NCI-H526 treated with DMSO at 0.1 percent for 48 hours (cell line): ENCODE results near the gene CHCHD2.
"Not testable (repeated sequence)": the region's sequence is repeated elsewhere in the genome, so short reads cannot be mapped to it uniquely, and the experiment has no call there.

Experiments
- DNase-seq: peaks from one replicate; lab custom pipeline; 2025; lab: John Stamatoyannopoulos, UW

The CHCHD2 gene

DNA sequence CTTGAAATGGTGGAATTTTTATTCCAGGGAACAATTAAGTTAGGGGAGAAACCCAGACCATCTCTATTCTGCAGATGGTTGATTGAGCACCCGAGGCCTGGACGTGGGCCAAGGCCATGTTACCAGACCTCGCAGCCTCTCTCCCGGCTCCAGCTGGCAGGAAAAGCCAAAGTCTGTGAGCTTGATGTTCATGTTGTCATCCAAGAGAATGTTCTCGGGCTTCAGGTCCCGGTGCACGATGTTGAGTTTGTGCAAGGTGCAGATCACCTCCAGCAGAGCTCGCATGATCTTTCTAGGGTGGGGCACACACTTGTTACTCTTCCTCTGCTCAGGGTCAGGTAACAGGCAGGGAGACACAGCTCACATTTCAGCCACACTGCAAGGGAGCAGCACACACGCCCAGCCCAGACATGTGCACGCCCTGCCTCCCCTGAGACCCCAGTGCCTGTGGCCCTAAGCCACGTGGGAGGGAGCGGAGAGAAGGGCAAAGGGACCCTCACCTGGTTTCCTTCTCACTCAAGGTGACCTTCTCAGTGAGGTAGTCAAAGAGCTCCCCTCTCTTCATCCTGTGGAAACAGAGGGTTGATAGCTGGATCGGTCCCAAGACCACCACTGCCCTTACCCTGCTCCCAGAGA lies 23.0 kb downstream of the CHCHD2 start:
- DNase-seq = no peak

DNA sequence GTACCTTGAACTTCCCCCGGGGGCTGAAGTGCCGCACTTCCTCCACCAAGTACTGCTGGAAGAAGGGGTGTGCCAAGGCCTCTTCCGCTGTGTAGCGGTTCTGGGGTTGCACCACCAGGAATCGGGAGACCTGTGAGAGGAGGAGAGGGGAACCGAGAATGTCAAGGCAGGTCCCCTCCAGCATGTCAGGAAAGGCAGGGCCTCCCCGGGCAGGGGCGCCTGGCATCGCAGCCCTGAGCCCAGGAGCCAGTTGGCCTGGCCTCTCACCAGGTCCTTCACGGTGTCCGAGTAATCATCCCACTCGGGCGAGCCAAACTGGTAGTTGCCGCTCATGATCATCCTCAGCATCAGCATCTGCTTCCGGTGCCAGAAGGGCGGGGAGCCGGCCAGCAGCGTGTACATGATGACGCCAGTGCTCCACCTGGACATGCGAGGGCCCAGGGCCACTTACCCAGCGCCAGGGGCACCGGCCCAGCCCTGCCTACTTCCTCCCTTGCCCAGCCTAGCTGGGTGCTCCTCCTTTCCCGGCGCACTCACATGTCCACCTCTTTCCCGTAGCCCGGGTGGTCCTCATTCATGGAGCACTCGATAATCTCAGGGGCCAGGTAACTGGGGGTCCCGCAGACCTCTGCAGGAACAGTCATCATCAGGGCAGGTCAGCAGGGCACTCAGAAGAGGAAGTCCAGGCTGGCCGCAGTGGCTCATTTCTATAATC lies 24.5 kb downstream of the CHCHD2 start:
- DNase-seq = no peak

DNA sequence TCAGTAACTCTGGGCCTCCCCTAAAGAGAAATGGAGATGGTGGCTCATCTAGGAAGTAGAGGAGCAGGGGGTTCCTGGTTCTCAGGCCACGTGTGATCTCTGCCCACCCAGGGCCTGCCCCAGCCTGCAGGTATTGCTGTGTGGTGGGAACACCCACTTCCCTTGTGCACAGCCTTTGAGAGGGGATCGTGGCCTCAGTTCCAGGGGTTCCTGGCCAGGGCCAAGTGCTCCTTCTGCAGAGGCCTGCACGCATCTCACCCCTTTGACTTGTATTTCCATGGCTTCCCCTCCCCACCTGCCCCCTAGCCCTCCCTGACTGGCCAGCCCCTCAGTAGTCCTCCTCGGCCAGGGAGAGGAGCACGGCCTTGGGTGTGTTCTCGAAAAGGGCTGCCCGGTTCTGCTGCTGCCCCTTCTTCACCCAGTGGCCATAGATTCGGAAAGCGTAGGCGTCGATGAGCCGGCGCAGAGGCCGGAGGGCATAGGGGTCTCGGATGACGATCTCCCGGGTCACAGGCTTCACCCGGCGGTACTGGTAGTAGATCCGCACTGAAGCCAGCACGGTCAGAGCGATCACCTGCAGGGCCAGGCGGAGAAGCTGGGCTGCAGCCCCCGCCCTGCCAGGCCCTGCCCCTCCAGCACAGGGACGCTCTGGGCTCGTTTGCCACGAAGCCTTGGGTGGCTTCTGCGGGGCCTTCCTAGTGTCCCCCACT lies 25.4 kb downstream of the CHCHD2 start:
- not testable (repeated sequence) for DNase-seq

DNA sequence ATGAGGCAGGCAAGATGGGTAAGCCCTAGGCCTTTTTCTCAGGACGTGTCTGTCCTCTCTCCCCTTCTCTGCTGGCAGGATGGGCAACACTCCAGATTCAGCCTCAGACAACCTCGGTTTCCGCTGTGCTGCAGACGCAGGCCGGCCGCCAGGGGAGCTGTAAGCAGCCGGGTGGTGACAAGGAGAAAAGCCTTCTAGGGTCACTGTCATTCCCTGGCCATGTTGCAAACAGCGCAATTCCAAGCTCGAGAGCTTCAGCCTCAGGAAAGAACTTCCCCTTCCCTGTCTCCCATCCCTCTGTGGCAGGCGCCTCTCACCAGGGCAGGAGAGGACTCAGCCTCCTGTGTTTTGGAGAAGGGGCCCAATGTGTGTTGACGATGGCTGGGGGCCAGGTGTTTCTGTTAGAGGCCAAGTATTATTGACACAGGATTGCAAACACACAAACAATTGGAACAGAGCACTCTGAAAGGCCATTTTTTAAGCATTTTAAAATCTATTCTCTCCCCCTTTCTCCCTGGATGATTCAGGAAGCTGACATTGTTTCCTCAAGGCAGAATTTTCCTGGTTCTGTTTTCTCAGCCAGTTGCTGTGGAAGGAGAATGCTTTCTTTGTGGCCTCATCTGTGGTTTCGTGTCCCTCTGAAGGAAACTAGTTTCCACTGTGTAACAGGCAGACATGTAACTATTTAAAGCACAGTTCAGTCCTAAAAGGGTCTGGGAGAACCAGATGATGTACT lies 26.7 kb downstream of the CHCHD2 start:
- DNase-seq = no peak

DNA sequence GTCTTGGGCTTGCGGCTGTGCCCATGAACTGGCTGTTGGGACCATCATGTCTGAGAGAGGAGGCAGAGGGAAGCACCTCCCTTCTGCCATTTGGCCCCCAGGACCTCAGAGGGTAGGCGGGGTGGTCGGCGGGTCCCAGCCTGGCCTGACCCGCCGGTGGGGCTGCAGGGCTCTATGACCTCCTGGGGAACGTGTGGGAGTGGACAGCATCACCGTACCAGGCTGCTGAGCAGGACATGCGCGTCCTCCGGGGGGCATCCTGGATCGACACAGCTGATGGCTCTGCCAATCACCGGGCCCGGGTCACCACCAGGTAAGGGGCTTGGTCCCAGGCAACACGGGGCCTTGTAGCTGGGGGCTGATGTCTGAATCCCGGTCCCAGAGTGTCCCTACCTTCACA lies 28.1 kb downstream of the CHCHD2 start:
- no peak for DNase-seq

DNA sequence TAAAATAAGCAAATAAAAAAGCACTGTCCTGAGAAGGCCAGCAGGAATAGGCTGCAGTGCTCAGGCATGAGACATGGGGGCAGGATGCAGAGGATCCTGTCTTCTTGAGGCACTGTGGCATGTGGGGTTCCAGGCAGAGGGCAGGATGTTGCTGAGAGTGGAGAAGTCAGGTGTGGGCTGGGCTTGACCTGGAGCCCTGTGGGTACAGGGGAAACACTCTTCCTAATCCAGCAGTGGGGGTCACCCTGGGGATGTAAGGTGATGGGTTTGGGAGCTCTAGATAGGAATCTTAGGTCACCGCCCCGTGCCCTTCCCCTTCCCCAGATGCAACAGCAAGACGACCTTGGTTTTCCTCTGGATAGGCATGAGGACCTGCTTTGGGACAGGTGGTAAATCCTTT lies 28.6 kb downstream of the CHCHD2 start:
- DNase-seq = no peak

DNA sequence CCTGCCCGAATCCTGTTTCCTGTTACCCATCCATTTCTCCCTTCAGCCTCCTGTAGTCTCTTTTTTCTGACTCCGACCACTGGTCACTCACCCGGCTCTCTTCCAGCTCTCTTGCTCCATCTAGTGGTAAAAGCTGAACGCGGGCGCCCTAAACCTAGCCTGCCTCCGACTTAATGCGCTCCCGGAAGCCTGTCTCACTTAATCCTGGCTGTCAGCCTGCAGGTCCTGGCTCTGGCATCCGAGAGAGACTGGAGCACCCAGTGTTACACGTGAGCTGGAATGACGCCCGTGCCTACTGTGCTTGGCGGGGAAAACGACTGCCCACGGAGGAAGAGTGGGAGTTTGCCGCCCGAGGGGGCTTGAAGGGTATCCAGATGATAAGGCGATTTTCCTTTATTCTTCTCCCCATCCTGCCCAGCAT lies 31.9 kb downstream of the CHCHD2 start:
- peak; percentile 71 for DNase-seq

DNA sequence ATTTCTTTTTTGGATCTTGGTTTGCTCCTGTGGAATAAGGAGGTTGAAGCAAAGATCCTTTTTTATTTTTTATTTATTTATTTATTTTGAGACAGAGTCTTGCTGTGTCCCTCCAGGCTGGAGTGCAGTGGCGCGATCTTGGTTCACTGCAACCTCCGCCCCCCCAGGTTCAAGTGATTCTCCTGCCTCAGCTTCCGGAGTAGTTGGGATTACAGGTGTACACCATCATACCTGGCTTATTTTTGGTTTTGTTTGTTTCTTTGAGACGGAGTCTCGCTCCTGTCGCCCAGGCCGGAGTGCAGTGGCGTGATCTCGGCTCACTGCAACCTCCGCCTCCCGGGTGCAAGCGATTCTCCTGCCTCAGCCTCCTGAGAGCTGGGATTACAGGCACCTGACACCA lies 39.9 kb downstream of the CHCHD2 start:
- DNase-seq = not testable (repeated sequence)

DNA sequence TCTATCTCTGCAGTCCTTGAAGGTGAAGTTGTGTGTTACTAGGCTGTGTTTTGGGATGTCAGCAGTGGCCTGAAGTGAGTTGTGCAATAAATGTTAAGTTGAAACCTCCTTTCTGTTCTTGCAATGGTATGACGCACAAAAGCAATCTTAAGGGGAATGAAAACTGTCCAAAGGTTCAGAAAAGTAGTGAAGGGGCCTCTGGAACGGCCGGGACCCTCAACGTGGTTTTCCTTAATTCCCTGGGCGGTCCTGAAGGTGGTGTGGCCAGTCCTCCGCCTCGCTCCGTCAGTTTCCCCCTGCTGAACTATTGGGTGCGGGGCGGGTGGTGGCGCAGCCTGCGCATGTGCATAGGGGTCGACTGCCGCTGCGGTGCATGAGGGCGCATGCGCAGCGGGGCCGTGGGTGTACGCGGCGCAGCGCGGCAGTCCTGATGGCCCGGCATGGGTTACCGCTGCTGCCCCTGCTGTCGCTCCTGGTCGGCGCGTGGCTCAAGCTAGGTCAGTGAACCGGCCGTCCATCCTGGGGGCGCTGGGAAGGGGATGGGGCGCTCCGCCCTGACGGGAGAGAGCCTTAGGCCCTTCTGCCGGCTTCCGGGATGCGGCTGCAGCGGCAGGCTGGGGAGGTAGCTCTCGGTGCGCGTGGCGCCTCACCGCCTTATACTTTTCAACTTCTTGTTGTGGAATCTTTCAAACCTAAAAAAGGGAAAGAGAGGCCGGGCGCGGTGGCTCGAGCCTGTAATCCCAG lies 42.2 kb downstream of the CHCHD2 start, which contains the start of gene SUMF2:
SUMF2 (plus strand) TSS at position 405 of the 744 bp plus-strand sequence; CDS start at position 431, 26 bp downstream.
- DNase-seq = peak; percentile 77

DNA sequence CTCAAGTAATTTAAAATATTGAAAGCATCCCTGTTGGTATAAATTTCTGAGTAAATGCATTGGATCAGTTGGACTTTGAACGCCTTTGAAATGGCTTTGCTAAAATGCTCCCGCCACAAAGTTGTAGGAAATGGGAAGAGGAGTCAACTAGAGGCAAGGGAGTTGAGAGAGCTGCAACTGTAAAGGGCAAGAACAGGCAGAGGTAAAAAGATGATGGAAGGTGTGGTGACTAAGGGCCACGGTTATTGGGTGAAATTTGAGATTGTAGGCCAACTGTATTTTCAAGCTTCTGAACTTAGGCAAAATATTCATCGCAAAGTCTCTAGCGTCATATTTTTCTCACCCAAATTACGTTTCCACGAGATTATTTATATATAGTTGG lies 42.8 kb downstream of the CHCHD2 start:
- DNase-seq = no peak

DNA sequence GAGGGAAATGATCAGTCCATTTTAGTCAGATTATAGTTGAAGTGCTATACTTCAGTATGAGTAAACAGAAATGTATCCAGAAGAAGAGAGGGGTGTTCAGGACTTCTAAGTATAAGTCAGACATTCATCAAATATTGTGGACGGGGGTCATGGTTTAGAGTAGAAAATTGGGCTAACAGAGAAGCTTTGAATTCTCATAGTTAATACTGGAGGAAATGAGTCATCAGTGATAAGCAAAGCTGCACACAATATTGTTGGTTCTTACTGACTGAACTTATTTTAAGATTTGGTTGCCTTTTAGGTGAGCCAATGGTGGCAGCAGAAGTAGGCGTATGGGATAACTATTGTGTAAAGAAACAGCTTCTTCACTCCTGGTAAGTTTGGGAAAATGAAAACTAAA lies 43.9 kb downstream of the CHCHD2 start:
- DNase-seq = no peak

DNA sequence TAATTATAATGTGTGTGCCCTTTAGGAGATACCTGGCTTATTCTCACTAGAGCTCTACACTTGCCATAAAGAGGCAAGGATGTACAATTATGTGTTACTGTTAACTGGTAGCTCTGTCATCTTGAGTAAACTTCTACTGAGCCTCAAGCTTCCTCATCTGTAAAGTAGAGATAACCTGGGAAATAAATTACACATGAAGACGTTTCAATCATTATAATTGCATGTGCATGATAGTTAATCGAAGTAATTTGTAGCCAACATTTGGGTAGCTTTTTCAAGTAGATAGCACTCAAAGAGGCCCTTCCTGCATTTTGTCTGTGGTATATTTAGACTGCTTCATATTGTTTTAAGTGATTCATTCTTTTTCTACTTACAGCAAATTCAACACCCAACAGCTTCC lies 52.3 kb downstream of the CHCHD2 start:
- no peak for DNase-seq

DNA sequence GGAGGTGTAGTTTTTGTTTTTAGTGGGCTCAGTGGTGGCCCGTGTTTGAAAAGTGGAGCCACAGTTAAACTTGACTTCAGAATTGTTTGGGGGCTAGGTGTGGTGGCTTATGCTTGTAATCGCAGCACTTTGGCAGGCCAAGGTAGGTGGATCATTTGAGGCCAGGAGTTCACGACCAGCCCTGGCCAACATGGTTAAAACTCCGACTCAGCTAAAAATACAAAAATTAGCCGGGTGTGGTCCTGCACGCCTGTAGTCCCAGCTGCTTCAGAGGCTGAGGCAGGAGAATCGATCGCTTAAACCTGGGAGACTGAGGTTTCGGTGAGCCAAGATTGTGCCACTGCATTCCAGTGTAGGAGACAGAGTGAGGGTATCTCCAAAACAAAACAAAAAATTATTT lies 52.9 kb downstream of the CHCHD2 start:
- no peak for DNase-seq
